Cardiac muscle cell (in vitro differentiated cells and primary cell): ENCODE measurements around the gene NFKBIZ. TPM values are rescaled to one million over a fixed set of nuclear protein-coding genes. Genes with fewer than 3 reads are reported as not detected.
"Not testable (repeated sequence)": the region's sequence is repeated elsewhere in the genome, so short reads cannot be mapped to it uniquely, and the experiment has no call there.

Source experiments
- DNase-seq, 2 donors: peaks; one replicate each; pipeline versions ENCODE4 v3.0.0 to v3.0.0-alpha.2; 2010 to 2017; ENCODE audit warnings: low read depth in 1 of 2, low spot score in 1 of 2
- H3K27ac ChIP-seq: fragments of 200-600 bp; sonication (generic); 2 replicates; pipeline ENCODE4 v1.5.1; 2016
- H3K27me3 ChIP-seq: fragments of 200-600 bp; sonication (generic); 2 replicates; pipeline ENCODE4 v1.6.0; 2016; ENCODE audit warnings: control low read depth
- H3K36me3 ChIP-seq: fragments of 200-600 bp; sonication (generic); 2 replicates; pipeline ENCODE4 v1.5.1; 2016; ENCODE audit warnings: control low read depth
- H3K4me1 ChIP-seq: fragments of 200-600 bp; sonication (generic); 2 replicates; pipeline ENCODE4 v1.8.1; 2017; ENCODE audit warnings: low read depth, mild to moderate bottlenecking, mixed run types
- H3K4me3 ChIP-seq: fragments of 200-600 bp; sonication (generic); 2 replicates; pipeline ENCODE4 v1.5.1; 2016; ENCODE audit warnings: mild to moderate bottlenecking
- H3K9me3 ChIP-seq: fragments of 200-600 bp; sonication (generic); 2 replicates; pipeline ENCODE4 v1.5.1; 2017; ENCODE audit warnings: low read depth, mild to moderate bottlenecking, control low read depth
- polyA plus RNA-seq: library from polyadenylated mRNA; unstranded; fragments of >200 nt; fragmentation: Nextera tagmentation; extraction: Ambion mirVana; gene quantifications from 2 replicates; pipeline ENCODE4 v1.2.1, GENCODE V29; 2016
- total RNA-seq: library from RNA; depleted of rRNA; stranded (reverse); fragments of >200 nt; gene quantifications from 2 replicates; pipeline ENCODE4 v1.2.3, GENCODE V29; 2016
- TF ChIP-seq, protein P1 (sequence below): IDR thresholded peaks from 2 replicates; pipeline ENCODE4 v1.5.1; 2012; ENCODE audit warnings: low read depth, mild to moderate bottlenecking, low read length

NFKBIZ gene
- total and polyA plus RNA-seq, 2 experiments from 2014 or later = 15.4 to 86.5 TPM

DNA sequence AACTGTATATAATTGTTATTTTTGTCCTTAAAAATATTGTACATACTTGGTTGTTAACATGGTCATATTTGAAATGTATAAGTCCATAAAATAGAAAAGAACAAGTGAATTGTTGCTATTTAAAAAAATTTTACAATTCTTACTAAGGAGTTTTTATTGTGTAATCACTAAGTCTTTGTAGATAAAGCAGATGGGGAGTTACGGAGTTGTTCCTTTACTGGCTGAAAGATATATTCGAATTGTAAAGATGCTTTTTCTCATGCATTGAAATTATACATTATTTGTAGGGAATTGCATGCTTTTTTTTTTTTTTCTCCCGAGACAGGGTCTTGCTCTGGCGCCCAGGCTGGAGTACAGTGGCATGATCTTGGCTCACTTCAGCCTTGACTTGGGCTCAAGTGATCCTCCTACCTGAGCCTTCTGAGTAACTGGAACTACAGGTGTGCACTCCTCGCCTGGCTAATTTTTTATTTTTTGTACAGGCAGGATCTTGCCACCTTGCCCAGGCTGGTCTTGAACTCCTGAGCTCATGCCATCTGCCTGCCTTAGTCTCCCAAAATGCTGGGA is 10.7 kb downstream of the NFKBIZ start:
- H3K4me3 ChIP-seq = no peak overlapping the region
- H3K9me3 ChIP-seq = no peaks in the 10 kb centered on the region
- TF ChIP-seq, protein P1, sequence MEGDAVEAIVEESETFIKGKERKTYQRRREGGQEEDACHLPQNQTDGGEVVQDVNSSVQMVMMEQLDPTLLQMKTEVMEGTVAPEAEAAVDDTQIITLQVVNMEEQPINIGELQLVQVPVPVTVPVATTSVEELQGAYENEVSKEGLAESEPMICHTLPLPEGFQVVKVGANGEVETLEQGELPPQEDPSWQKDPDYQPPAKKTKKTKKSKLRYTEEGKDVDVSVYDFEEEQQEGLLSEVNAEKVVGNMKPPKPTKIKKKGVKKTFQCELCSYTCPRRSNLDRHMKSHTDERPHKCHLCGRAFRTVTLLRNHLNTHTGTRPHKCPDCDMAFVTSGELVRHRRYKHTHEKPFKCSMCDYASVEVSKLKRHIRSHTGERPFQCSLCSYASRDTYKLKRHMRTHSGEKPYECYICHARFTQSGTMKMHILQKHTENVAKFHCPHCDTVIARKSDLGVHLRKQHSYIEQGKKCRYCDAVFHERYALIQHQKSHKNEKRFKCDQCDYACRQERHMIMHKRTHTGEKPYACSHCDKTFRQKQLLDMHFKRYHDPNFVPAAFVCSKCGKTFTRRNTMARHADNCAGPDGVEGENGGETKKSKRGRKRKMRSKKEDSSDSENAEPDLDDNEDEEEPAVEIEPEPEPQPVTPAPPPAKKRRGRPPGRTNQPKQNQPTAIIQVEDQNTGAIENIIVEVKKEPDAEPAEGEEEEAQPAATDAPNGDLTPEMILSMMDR = no peak
- no peaks in the 10 kb centered on the region for H3K27me3 ChIP-seq
- H3K4me1 ChIP-seq = peaks cover 5% of the 10 kb centered on the region
- peak overlapping the region; percentile 32 for H3K27ac ChIP-seq
- peak in 1 of 2 donors; percentile 6 for DNase-seq
- peaks cover 64% of the 10 kb centered on the region for H3K36me3 ChIP-seq

GRCh38 chr3:101861212-101861788 is 12.0 kb downstream of the NFKBIZ start:
- TF ChIP-seq, protein P1 = no peak

DNA sequence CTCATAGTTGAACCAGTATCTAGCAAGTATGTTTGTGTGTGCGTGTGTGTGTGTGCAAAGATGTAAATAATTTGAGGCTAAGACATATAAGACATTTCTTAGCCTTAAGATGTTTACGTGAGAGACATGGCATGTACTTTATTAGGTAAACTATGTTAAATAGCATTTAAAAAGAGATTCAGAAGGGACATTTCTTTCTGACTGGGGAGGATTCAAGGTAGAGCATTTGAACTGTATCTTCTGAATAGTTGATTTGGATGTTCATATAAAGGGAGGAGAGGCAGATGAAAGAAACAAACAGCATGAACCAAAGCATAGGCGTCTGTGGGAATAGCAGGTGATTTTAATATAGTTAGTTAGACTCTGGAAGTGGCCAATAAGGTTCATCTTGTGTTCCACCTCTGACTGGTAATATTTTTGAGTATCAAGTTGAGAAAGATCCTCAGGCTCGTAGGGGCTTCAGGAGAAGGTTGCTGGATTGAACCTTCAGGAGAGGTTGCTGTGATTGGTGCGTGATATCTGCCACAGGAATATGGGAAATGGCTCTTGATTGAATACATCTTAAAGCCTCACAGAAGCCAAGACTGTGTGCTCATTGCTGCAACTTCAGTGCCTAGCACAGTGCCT is 12.6 kb downstream of the NFKBIZ start:
- TF ChIP-seq, protein P1 = no peak
- Histone ChIP-seq H3K9me3 (no peaks in the 10 kb centered on the region), H3K27me3 (no peaks in the 10 kb centered on the region), H3K4me1 (peaks cover 20% of the 10 kb centered on the region), H3K27ac (peak overlapping the region; percentile 69), H3K36me3 (peaks cover 45% of the 10 kb centered on the region), H3K4me3 (no peak overlapping the region)
- DNase-seq = peak in 1 of 2 donors; percentile 34

More at GRCh38 chr3:101861212-101861788, 12.0 kb downstream of the NFKBIZ start:
- Histone ChIP-seq H3K36me3 (peaks cover 51% of the 10 kb centered on the region), H3K4me1 (peaks cover 15% of the 10 kb centered on the region), H3K9me3 (no peaks in the 10 kb centered on the region), H3K4me3 (no peak overlapping the region), H3K27ac (peak overlapping the region; percentile 69), H3K27me3 (no peaks in the 10 kb centered on the region)
- no peak for DNase-seq

DNA sequence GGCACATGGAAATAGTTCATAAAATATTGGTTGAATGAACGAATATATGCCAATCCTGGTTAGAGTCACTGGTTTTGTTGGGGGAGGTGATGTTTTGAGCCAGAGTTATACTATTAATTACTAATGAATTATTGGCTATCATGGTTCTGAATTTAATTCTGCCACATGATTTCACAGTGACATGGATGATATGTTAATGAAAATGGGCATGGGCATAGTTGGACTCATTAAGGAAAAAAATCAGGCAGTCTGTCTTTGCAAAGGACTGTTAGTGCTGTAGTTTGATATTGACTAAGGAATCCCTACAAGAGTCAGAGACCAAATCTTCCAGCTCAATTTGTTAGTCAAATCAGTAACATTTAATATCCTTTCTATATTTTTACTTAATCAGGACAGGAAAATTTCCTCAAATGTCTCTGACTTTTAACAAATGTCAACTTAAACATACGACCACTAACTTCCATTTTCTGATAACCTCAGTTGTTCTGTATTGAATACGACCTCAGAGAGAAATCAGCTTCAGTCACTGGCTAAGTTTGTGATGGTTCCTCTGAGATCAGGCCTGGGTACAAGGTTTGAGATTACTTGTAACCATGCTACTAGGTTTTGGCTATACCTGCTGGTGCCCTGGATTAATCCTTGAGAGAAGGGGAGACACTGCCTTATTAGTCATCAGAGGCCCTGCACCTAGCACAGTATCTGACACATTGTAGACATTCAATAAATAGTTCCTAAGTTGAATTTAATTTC is 13.3 kb downstream of the NFKBIZ start:
- peaks cover 38% of the 10 kb centered on the region for H3K36me3 ChIP-seq
- DNase-seq = peak in 1 of 2 donors; percentile 40
- peak overlapping the region; percentile 69 for H3K27ac ChIP-seq
- H3K4me1 ChIP-seq = peaks cover 27% of the 10 kb centered on the region
- H3K9me3 ChIP-seq = no peaks in the 10 kb centered on the region
- H3K4me3 ChIP-seq = no peak overlapping the region
- H3K27me3 ChIP-seq = no peaks in the 10 kb centered on the region
- TF ChIP-seq, protein P1 = no peak

DNA sequence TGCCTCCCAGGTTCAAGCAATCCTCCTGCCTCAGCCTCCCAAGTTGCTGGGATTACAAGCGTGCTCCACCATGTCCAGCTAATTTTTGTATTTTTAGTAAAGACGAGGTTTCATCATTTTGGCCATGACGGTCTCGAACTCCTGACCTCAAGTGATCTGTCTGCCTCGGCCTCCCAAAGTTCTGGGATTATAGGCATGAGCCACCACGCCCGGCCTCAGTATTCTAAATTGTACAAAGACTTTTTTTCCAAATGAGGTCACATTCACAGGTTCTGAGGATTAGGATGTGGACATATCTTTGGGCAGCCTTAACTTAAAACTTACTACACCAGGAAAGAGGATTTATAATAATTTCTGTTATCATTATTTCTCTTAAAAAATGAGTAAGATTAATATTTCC is 15.6 kb downstream of the NFKBIZ start:
- not testable (repeated sequence) for DNase-seq

More for the DNA sequence above, 15.6 kb downstream of the NFKBIZ start:
- not testable (repeated sequence) for H3K4me3 ChIP-seq, H3K27me3 ChIP-seq, H3K9me3 ChIP-seq, H3K27ac ChIP-seq
- H3K36me3 ChIP-seq = peaks cover 15% of the 10 kb centered on the region
- peaks cover 41% of the 10 kb centered on the region for H3K4me1 ChIP-seq
